NCI-H226 (cell line): ENCODE results near the gene KRTAP9-7.
A peak's percentile ranks its signal among the peaks of the same experiment; 100 is the strongest.

Experiments
- DNase-seq: peaks from one replicate; pipeline ENCODE4 v3.0.0-alpha.2; 2015

KRTAP9-7 gene

DNA sequence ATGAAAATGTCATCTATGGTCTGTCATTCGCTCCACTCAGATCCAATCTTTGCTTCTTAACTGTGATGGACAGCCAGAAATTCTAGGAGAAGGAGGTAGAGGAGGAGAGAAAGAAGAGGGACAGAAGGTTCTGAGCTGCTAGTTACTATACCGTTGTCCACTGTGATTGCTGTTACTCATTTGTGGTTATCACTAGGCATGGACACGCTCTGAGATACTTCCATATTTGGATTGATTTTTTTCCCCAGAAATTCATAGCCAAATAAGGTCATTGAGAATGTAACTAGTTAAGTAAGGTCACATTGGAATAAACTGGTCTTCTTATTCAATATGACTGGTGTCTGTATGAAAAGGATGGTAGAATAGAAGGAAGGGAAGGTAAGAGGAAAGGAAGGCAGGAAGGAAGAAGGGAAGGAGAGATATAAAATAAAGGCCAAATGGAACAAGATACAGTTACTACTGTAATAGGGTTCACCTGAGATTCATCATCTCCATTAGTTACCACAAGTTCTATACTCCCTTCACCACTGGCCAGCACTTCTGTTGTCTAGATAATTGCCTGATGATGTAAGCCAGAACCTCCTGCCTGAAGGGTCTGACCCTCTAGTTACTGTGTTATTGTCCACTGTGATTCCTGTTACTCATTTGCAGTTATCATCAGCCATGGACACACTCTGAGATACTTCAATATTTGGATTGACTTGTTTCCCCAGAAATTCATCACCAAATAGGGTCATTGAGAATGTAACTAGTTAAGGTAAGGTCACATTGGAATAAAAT, 2.9 kb downstream of the KRTAP9-7 start:
- peak; percentile 39 for DNase-seq

GRCh38 chr17:41284043-41284442, 8.5 kb downstream of the KRTAP9-7 start:
- DNase-seq: peak; percentile 48

- DNase-seq: peak; percentile 60
Measured at GRCh38 chr17:41284546-41284945, 9.0 kb downstream of the KRTAP9-7 start.

- DNase-seq: no peak
Measured at GRCh38 chr17:41287050-41287449, 11.6 kb downstream of the KRTAP9-7 start.

DNA sequence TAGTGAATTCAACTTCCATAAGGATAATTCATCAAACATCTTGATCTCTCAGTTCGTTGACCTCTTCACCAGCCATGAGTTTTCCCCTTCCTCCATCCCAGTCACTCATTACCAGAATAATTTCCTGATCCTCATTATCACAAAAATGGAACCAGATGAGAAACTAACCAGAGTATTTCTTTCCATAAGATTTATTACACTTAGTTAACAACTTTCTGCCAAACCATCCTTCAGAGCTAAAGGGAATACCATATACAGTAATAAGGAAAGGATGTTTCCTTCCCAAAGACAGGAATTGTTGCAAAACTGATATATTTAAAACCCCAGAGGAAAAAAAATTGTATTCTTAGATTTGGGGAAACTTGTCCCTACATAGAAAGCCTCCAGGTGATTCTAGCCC, 18.5 kb downstream of the KRTAP9-7 start:
- no peak for DNase-seq

- DNase-seq: no peak
Measured at GRCh38 chr17:41296846-41297245, 21.3 kb downstream of the KRTAP9-7 start.

DNA sequence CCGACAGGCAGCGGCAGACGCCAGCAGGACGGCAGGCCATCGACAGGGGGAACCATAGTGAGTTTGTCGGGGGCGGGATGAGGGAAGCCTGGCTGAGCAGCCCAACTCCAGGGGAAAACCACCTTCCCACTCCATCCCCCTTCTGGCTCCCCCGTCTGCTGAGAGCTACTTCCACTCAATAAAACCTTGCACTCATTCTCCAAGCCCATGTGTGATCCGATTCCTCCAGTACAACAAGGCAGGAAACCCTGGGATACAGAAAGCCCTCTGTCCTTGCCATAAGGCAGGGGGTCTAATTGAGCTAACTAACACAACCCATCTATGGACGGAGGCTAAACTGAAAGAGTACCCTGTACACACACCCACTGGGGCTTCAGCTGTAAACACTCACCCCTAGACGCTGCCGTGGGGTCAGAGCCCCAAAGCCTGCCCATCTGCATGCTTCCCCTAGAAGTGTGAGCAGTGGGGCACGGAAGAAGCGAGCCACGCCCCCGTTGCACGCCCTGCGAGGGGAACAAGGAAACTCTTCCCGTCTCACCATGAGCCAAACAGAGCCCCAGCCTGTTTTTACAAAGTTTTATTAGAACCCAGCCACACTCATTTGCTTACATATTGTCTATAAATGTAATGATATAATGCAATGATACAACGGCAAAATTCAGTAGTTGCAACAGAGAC, 23.1 kb downstream of the KRTAP9-7 start:
- DNase-seq: no peak

- DNase-seq: no peak
Measured at GRCh38 chr17:41301204-41301790, 25.8 kb downstream of the KRTAP9-7 start.

- DNase-seq: no peak
Measured at GRCh38 chr17:41301916-41302901, 26.7 kb downstream of the KRTAP9-7 start, which contains the start of gene KRTAP29-1. TSS of gene KRTAP29-1 (minus strand) at chr17:41302851. CDS start at chr17:41302851, 0 bp downstream.

DNA sequence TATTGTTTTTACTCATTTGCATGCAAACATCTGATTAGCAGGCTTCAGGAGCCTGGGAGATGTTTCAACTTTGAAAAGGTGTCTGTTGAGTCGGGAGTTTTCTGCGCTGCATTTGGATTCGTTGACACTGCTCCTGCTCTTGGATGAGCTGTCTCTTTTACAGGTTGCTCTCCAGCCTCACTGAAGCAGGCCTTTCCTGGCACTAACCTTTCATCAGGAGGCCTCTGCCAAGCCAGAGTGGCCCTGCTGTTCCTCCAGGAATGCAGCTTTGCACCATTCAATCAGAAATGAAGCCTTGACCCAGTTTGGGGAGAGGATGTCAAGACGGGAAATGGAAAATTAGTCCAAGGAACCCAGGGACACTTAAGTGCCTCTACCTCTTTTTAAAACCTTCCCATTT, 27.5 kb downstream of the KRTAP9-7 start:
- no peak for DNase-seq

GRCh38 chr17:41304091-41304490, 28.6 kb downstream of the KRTAP9-7 start:
- DNase-seq: no peak

GRCh38 chr17:41307647-41308046, 32.1 kb downstream of the KRTAP9-7 start:
- DNase-seq: no peak

DNA sequence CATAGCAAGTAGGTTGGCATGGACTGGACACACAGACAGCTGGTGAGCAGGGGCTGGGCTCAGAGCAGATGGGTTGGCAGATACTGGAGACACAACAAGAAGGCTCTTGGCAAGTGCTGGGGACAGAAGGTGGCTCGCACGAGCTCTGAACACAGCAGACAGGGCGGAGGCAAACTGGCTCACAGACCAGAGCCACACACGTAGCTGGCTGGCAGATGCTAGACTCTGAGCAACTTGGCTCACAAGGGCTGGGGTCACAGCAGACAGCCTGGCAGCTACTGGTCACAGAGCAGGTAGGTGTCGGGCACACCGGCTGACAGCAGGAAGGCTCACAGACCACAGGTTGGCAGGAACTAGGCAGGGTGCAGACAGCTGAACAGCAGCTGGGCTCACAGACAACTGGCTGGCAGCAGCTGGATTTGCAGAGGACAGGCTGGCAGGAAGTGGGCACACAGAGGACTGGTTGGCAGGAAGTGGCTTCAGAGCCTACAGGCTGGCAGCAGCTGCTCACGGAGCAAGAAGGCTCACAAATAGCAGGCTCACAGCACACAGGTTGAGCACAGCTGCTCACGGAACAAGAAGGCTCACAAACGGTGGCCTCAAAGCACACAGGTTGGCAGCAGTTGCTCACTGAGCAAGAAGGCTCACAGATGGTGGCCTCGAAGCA, 32.9 kb downstream of the KRTAP9-7 start:
- DNase-seq: no peak

DNA sequence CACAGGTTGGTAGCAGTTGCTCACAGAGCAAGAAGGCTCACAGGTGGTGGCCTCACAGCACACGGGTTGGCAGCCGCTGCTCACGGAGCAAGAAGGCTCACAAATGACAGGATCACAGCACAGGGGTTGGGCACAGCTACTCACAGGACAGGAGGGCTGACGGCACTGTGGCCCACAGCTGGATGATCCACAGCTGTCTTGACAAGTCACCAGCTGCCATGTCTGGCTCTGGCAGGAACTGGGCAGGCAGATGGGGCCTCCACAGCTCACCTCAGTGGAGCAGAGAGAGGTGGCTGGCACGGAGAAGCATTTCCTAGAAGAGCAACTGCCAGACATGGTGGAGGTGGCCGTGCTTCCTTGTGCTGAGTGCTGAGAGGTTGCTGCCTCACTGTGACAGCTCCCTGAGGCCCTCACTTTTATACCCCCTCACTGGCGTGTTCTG, 33.4 kb downstream of the KRTAP9-7 start, which contains the start of gene KRTAP16-1:
Gene KRTAP16-1, minus strand, starts transcription at position 392 of the 442 bp plus-strand sequence. Its CDS starts 56 bp downstream, at position 336.
- DNase-seq: no peak

- DNase-seq: no peak
Measured at GRCh38 chr17:41311111-41311510, 35.6 kb downstream of the KRTAP9-7 start.

DNA sequence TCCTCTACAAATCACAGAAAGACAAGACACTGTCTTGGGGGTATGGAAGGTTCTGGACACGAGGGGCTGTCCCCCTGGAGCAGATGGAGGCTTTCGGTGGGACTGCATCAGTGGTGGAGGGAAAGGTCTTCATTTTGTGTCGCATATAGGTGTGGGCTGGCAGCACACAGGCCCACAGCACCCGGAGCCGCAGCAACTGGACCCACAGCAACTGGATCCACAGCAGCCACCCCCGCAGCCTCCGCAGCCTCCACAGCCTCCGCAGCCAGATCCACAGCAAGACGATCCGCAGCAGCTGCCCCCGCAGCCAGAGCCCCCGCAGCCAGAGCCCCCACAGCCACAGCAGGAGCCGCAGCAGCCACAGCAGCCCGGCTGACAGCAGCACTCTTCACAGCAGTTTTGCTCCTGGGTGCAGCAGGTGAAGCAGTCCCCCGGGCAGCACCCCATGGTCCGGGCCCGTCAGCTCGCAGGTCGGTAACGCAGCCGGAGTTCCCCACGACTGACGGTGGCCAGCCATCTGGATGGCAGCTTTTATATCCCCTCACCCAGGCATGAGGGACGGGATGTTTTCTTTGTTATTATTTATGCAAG, 39.8 kb downstream of the KRTAP9-7 start, which contains the start of gene KRTAP17-1:
Gene KRTAP17-1, minus strand, starts transcription at position 507 of the 591 bp plus-strand sequence. Its CDS starts 60 bp downstream, at position 447.
- no peak for DNase-seq

GRCh38 chr17:41315814-41316445, 40.4 kb downstream of the KRTAP9-7 start:
- DNase-seq: no peak

- no peak for DNase-seq
Measured at GRCh38 chr17:41318231-41318630, 42.7 kb downstream of the KRTAP9-7 start.

GRCh38 chr17:41322094-41322902, 46.8 kb downstream of the KRTAP9-7 start:
- peak; percentile 23 for DNase-seq
